Muscle of arm (tissue), 12 donors: ENCODE data around the gene ARHGAP26. TPM values are rescaled to one million over a fixed set of nuclear protein-coding genes. Genes with fewer than 3 reads are reported as not detected.
"Not testable (repeated sequence)": the region's sequence is repeated elsewhere in the genome, so short reads cannot be mapped to it uniquely, and the experiment has no call there.

Source experiments
- DNase-seq: peaks from one replicate; pipeline ENCODE4 v3.0.0-alpha.2; 2013
- polyA plus RNA-seq, 12 donors: library from polyadenylated mRNA; unstranded; fragments of 120-200 nt; gene quantifications; one replicate each; pipeline ENCODE4 v1.2.1, GENCODE V29; 2013; ENCODE audit not compliant: insufficient read length in 12 of 12

ARHGAP26 gene
- polyA plus RNA-seq, 12 donors = 12.3 to 34.1 (median 15.8) TPM; not detected in 1

DNA sequence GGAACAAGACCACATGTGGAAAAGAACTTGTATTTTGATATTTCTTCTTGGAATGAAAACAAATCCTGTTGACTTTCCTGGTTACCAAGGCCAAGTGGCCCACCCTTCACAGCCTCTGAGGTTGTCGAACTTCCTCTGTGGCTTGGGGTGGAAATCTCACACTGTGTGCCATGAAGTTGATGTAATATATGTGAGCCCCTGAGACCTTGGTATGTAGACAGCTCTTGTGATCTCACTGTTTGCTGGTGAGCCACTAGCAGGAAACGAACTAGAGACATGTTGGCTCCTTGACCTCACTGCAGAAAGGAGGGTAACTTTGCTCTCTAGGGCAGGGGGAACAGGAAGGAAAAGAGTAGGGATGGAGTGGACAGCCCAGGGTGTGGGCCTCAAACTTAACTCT is 159.4 kb downstream of the ARHGAP26 start:
- DNase-seq = no peak

DNA sequence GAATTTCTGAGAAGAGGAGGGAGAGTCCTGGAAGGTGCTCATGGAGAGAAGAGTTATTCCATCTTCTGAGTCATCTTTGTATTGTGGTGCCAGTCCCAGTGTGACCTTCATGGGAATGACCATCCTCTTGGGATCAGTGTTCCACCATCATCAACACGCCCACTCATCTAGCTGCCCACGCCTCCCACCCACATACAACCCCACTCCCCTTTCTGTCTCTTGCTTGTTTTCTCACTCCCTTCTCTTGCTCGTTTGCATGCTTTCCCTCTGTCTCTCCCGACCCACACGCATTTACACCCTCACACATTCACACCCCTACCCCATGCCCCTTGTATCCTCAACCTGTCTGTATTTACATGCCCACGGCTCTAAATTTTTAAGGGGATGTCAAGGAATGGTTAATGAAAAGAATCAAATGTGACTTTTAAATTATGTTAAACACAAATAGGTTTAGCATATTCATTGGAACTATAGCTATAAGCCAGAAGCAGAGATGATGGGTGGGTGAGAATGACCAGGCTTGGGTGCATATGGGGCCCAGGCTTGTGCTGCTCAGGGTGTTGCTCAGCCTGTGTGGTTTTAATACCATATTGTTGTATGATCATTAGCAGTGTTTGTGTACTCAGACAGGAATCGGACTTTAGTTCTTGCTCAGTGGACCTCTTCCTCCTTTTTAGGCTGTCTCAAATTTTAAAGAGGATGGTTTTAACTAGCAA is 160.4 kb downstream of the ARHGAP26 start:
- DNase-seq = no peak

DNA sequence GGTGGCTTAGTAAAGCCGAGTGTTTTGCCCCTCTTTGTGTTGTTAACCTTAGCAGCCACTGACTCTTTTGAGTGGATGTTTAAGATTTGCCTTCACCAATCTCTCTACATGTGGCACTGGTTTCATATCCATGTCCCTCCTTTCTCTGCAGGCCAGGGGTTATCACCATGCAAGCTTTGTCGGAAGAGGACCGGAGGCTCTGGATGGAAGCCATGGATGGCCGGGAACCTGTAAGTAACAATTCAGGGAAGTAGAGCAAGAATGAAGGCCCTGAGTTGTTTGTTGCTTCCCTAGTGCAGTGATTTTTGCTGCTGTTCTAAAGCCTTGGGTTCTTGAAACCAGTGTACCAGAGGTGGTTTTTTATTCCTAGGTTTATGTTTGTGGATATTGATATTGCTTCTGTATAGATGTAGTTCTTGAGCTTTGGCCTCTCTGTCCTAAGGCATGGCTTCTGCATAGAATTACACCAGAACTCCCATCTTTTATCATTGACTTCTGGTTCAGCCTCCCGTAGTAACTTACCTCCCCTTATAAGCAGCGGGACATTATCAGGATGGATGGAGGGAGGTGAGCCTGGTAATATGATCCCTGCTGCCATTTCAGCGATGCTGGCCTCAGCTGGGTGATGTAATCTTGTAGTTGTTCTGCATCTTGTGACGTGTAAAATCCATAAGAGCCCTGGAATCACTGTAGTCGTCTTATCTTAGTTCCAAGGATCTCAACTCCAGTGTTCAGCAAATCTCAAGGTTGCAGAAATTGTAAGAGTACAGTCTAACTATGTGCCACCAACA is 161.9 kb downstream of the ARHGAP26 start:
- DNase-seq = no peak

DNA sequence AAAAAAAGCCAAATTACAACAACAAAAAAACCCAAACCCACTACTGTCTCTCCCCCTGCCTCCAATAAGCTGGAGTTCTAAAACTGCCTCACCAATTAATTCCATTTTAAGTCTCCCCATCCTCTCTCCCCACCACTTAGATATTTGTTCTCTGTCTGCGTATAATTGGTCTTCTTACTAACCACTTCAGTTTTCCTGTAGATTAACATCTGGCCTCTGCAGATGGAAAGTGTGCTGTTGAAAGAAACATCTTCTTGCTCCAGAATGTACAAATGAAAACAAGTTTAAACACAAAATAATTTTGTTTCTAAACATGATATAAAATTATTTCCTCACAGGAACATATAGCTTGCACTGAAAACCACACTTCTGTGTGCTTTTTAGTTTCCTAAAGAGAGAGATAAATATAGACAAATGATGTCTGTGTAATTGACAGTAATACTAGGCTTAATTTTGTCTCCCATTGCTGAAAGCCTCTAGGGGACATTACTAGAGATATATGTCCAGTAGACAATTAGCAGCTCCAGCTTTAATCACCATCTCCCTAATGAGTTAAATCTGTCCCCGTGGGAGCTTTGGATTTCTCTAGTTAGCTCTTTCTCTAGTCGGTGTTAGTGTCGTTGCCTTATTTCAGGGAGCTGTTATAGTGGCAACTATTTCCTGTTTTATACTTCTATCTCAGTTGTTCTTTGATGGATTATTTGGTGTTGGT is 164.0 kb downstream of the ARHGAP26 start:
- DNase-seq = no peak

DNA sequence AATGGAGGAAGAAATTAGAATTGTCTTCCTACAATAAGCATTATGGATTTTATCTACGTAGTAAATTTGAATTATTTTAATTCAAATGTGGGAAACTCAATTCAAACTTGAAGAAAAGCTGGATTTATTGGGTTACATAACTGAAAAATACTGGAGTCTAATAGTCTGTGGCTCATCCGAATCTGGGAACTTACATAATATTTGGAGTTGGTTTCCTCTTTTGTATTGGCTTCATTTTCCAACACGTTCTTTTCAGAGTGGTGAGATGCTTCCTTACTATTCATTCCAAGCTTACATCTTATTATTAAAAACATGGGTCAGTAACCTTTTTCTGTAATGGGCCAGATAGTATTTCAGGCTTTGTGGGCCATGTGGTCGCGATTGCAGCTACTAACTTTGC is 164.8 kb downstream of the ARHGAP26 start:
- DNase-seq = no peak

DNA sequence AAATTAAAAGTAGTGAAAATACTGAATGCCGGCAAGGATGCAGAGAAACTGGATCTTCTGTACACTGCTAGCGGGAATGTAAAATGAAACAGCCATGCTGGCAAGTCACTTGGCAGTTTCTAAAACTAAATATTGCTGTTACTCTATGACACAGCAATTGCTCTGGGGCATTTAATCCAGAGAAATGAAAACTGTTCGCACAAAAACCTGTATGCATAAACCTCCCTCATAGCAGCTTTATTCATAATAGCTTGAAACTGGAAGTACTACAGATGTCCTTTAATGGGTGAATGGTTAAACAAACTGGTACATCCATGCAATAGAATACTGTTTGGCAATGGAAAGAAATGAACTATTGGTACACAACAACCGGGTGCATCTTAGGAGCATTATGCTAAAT is 167.2 kb downstream of the ARHGAP26 start:
- no peak for DNase-seq

DNA sequence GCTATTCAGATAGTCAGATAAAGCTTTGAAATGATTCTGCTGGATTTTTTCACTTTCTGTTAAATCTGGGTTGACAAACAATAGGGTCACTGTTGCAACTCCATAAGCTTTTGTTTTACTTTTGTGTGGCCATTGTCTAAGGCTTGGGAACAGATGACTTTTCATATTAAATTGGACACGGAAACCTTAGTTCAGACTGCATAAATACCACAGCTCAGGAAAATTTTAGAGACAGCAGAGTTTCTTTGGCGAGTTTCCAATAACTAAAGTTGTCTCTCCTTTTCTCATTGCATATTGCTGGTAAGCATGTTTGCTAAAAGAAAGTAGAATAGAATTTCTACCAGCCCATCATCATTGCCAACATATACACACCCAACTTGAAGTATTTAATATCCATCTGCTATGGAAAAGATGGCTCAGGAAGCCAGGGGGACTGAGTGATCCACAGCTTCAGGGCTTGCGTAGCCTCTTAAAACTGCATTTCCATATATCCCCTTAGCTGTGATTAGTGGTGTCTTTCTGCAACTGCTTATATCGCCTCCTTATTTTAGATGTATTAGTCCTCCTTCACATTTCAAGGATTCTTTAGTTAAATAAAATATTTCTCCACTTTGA is 168.2 kb downstream of the ARHGAP26 start:
- no peak for DNase-seq

DNA sequence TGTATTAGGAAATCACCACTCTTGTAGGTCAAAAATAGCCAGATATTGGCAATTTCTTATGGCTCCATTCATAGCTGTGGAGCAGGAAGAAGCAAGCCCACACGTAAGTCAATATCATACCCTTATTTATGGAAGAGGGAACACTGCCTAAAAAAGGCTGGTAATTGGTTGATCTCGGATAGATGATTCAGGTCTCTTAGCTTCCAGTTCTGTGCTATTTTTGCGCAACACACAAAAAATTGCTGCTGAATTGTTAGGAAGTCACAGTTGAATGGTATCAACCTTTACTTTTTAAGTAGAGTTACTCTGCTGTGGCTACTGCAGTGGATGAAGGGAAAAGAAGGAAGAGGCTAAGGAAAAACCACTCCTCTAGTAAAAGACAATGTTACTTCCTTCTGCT is 168.8 kb downstream of the ARHGAP26 start:
- DNase-seq = no peak

DNA sequence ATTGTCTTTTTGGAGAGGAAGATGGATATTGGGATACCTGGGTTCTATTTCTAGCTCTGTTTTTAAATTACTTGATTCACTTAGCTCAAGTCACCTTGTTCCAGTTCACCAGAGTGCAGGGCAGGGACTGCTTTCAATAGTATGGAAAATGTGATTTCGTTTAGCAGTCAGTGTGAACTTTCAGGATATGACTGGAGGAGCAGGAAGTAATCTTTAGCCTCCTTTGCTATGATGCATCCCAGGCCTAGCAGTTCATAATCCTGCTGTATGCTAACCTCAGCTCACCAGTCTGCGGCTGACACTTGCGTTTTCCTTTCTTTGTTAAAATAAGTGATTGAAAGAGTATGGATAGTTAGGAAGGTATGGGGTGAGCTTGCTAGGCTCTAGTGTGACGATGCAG is 169.7 kb downstream of the ARHGAP26 start:
- no peak for DNase-seq

DNA sequence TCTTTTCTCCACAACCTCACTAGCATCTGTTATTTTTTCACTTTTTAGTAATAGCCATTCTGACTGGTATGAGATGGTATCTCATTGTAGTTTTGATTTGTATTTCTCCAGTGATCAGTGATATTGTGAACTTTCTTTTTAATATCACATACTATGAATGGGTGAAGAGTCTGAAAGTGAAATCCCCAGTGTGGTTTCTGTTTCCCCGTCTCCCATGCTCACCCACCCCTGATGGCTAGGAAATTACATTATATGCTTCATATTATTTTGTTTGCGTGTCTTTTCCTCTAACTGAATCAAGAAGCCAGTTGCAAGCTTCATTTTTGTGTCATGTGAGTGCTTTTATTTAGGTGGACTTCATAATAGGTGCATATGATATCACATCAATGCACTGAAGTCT is 171.1 kb downstream of the ARHGAP26 start:
- DNase-seq = no peak

DNA sequence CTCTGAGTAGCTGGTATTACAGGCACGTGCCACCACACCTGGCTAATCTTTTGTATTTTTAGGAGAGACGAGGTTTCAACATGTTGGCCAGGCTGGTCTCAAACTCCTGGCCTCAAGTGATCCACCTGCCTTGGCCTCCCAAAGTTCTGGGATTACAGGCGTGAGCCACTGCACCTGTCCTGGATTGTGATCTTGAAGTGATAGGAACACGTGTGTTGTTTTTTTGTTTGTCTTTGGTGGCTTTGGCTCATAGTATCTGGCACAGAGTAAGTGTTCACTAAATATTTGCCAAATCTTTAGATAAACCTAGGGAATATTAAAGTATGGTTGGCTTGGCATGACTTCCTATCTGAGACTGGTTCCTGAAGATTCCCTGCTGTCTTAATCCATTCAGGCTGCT is 172.7 kb downstream of the ARHGAP26 start:
- DNase-seq = no peak

DNA sequence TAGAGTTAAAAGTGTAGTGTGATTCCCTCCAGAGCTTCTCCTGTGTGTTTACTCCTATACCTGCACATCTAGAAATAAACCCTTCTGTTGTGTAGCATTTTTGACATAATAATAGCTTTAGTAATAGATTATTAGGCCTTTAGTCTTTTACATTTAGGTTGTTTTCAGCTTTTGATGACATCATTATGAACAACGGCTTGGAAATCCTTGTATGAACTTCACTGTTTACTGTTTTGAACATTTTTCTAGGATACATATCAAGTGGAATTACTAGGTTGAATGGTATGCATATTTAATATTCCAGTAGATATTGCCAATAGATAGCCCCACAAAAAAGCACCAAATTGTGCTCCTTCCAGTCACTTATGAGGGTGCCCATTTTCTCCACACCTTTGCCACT is 174.0 kb downstream of the ARHGAP26 start:
- no peak for DNase-seq

DNA sequence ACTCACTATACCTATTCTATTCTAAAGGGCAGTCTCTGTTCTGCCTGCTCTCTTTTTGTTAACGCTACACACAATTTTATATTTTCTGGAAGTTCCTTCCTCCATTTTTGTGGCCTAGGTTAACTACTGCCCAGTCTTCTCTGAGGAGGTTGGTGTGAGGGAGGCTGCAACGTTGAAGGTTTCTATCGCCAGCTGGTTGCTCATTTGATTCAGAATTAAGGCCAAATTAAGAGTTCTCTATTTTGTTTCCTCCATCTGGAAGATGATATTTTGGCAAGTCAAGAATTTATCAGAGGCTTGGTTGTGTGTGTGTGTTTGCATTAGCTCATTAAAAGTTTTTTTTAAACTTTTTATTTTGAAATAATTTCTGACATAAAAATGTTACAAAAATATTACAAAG is 175.1 kb downstream of the ARHGAP26 start:
- no peak for DNase-seq

DNA sequence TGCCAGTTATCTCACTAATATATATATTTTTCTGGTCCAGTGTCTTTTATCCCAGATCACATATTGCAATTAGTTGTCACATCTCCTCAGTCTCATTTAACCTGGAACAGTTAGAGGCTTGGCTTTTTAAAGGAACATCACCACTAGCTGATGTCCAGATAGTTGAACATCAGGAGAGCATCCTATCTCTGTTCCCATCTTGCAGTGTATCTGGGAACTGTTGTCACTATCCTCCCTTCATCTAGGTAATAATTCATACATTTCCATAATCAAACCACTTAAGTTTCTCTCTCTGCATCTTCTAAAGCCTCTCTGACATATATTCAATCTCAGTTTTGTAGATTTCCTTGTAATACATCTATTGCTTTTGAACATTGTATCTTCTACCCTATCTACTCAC is 175.7 kb downstream of the ARHGAP26 start:
- DNase-seq = no peak

DNA sequence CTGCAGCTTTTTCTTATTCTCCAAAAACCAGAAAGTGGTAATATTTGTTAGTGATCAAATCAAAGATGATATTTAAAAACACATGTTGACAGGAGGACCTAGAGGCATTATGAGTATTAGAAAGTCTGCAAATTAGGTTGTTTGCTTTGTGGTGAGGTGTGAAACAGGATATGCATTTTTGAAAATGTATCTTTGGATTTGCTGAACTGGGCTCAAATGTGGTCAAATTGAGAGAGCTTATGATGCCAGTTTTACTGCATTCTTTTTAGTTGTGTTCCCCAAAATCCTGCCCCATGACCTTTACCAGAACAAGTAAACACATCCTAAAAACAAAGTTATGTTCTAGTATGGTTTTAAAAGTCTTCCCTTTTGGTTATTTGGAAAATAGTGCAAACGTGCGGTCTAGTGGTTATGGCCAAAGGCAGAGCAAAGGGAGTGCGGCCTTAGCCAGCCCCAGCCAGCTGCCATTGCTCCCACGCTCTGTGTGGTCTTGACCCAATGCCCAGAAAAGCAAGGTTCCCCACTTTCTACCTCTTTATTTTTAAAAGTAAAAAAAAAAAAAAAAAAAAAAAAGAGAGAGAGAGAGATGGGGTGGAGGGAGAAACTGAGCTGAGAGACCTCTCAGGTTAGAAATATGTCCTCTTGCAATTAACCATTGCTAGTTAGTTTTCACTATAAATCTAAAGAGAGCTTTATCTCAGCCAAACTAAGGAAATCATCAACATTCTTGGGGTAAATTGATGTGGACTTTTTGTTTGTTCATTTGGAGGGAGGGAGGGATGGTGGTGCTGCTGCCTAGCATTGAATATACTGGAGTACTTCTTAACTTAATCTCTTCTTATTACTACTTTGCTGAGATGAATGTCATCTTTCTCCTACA is 176.6 kb downstream of the ARHGAP26 start:
- DNase-seq = no peak

DNA sequence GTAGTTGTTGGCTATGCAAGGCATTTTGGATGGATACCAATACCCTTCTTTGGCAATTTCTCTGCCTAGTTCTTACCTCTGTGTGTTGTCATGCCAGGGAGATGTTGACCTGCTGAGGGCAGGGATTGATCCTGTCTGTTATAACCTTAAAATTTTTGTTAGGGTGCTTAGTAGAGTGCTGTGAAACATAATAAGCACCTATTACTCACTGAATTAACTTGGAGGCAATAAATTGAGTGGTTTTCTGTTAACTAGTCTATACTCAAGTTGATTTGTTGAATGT is 177.2 kb downstream of the ARHGAP26 start:
- DNase-seq = no peak

DNA sequence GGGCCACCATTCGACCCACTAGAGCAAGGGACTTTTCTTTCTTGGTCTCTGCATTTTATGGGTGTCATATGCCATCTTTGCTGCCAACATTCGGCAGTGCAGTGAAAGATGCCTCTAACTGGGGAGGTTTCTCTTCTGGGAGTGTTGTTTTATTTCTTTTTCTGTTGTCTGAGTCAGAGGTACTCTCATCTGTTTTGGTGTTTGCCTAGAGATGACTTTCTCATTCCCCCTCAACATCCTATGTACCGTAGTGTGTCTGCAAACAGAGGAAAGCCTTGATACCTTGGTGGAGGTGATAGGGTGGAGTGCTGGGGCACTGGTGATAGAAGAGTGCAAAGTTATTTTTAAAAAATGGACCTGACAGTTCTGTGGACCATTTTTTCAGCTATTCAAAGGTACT is 182.1 kb downstream of the ARHGAP26 start:
- DNase-seq = no peak

DNA sequence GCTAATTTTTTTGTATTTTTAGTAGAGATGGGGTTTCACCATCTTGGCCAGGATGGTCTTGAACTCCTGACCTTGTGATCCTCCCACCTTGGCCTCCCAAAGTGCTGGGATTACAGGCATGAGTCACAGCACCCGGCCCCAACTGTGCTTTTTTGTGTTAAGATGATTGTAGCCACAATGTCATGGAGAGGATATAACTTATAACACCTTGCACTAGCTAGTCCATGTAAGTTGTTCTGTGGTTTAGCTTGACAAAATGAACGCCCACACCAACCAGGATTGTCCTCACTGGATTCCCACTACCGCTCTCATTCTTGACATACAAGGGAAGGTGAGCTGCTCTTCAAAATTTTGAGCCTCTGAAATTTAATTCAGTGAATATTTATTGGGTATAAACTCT is 182.7 kb downstream of the ARHGAP26 start:
- DNase-seq = not testable (repeated sequence)

DNA sequence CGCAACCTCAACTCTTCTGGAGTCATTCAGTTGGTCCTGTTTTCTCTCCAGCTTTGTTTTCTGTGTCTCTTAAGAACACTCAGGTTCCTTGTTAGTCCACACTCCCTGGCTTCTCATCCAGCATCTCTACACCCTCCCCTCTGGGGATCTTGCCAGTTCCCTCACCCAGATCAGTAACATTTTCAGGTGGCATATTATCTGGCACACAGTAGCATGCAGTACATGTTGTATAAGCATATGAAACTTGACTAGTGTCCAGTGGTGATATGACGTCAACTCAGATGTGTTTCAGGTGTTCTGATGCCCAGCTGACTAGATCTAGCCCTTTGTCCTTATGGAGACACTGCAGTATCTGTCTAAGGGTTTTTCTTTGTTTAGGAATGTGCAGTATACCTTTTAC is 184.3 kb downstream of the ARHGAP26 start:
- DNase-seq = no peak

DNA sequence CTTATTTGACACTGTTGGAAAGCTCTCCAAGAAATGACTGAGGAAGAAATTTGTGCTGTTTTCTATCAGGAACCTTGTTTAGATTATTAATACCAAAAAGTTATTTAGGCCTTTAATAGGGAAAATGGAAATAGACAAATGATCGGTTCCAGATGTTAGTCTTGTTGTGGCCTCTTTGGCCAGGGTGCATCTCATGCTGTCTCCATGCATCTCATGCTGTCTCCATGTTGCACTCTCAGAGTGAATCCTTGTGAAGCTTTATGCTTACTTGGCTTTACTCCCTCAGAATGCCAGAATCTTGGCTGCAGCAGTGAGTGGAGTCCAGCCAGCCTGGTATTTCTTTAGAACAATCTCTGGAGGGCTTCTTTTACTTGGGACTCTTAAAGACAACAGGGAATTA is 185.5 kb downstream of the ARHGAP26 start:
- no peak for DNase-seq

DNA sequence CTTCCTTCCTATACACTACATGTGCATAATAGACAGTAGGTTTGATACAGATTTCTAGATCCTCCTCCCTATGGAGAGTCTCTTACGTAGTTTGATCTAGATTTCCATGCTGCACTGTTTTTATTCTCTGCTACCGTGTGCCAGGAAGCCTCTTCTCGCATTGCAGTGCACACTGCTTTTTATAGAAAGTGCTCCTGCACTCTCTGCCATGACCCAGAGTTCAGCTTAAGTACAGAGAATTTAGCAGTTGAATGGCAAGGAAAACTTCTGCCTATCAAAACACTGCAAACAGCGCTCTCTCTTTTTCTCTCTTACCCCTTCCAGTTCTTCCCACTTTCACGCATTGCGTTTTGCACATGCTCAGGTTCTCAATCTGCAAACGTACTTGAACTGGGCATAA is 187.4 kb downstream of the ARHGAP26 start:
- DNase-seq = no peak
